Retinal pigment epithelial cell (primary cell): ENCODE measurements around the gene SEMA4B.
A peak's percentile ranks its signal among the peaks of the same experiment; 100 is the strongest.

Experiments
- DNase-seq: peaks from one replicate; pipeline ENCODE4 v3.0.0-alpha.2; 2010; ENCODE audit warnings: low read depth
- H3K4me3 ChIP-seq: 2 replicates; pipeline ENCODE4 v1.5.1; 2011; ENCODE audit warnings: mild to moderate bottlenecking, low read length, control low read depth, moderate library complexity
- TF ChIP-seq, protein P1 (sequence below): conservative IDR thresholded peaks from 2 replicates; pipeline ENCODE4 v1.5.1; 2011; ENCODE audit warnings: low read depth, low read length, control low read depth, inconsistent platforms

Gene SEMA4B

DNA sequence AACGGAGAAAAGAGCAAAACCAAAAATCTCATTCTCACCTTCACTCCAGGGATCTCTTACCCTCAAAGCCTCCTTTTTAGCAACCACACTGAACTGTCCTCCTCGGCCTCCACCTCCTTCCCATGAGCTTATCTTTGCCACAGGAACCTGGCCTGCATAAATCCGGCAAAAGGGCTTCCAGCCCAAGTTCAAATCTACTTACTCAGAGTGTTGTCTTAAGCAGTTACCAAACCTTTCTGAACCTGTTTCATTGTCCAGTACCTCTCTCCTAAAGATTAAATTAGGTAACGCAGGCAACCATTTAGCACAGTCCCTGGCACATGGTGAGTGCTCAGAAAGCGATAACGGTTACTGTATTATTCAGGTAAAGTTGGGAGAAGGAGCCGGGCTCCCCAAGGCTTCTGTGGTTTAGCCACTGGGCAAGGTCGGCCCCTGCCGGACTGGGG is 31.8 kb downstream of the SEMA4B start:
- no peak for DNase-seq
- TF ChIP-seq, protein P1, sequence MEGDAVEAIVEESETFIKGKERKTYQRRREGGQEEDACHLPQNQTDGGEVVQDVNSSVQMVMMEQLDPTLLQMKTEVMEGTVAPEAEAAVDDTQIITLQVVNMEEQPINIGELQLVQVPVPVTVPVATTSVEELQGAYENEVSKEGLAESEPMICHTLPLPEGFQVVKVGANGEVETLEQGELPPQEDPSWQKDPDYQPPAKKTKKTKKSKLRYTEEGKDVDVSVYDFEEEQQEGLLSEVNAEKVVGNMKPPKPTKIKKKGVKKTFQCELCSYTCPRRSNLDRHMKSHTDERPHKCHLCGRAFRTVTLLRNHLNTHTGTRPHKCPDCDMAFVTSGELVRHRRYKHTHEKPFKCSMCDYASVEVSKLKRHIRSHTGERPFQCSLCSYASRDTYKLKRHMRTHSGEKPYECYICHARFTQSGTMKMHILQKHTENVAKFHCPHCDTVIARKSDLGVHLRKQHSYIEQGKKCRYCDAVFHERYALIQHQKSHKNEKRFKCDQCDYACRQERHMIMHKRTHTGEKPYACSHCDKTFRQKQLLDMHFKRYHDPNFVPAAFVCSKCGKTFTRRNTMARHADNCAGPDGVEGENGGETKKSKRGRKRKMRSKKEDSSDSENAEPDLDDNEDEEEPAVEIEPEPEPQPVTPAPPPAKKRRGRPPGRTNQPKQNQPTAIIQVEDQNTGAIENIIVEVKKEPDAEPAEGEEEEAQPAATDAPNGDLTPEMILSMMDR: no peak
- H3K4me3 ChIP-seq: peak overlapping the region; percentile 79

DNA sequence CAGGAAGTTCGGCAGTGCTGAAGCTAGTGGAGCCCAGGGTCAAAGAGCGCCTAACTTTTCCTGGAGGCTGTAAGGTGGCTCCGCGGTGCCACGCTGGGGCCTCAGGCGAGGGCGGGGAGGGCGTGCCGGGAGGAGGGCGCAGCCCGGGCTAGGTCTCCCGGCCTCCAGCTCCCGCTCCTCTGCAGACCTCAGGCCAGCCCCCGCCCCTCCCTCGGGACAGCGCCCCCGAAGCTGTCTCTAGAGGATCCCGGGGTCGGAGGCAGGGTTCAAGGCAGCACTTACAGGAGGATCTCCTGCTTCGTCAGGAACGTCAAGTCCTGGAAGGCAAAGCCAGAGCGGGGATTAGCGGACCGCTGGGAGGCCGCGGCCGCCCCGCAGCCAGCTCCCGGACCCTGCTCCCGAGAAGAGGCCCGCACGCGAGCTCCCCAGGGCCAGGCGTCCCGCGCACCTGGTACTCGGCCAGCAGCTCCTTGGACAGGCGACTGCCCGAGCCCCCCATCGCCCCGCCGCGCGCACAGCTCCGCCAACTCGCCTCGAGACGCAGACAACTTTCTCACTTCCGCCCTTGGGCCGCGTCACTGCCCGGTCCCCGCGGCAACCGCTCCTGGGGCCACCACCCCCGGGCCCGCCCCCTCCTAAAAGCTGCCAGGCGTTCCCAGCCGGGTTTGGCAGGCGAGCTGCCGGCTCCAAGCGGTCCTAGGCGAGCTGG is 32.4 kb downstream of the SEMA4B start, which contains the start of gene CIB1:
Gene CIB1, minus strand, starts transcription at position 555 of the 709 bp plus-strand sequence. Its CDS starts 56 bp downstream, at position 499.
- peak; percentile 84 for DNase-seq
- peak within 1 kb of the TSS; percentile 88 for H3K4me3 ChIP-seq
- TF ChIP-seq, protein P1: peak; percentile 44

DNA sequence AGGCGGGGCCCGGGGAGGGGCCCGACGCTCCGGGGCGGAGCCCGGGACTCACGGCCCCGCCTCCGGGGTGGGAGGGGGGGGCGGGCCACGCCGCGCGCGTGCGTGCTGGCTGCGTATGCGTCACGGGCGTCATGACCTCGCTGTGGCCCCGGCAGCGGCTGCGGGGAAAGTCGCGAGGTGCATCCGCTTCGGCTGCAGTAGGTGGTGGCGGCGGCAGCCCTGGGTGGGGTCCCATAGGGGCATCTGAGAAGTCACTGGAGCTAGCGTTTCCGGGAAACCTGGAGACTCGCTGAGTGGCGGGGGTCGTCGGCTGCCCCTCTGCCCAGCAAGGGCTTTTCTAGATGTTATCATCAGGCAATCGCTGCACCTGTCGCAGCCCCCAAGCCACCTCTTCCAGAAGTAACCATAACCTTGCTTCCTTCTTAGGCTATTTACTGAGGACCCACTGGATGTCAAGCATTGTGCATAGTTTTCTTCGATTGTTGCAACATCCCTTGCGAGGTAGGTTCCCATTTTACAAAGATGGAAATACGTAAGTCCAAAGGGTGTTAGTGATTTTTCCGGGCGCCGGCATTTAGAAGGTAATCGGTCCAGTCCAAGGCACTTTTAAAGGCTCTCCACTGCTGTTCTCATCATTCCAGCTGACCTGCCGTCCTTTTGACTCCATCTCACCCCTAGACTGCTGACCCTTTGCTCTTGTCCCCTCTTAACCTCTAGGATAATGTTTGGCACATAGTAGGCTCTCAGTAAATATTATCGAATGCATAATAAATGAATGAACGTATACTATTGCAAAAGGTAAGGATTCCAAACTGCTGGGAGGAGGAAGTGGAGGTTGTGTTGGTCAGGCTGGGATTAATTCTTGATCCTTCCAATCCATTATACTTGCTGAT is 33.2 kb downstream of the SEMA4B start, which contains the start of gene GDPGP1:
Gene GDPGP1, plus strand, starts transcription at position 114 of the 893 bp plus-strand sequence. CDS start 6,700 bp downstream, outside the sequence.
- TF ChIP-seq, protein P1: no peak
- H3K4me3 ChIP-seq: peak within 1 kb of the TSS; percentile 88
- DNase-seq: no peak

DNA sequence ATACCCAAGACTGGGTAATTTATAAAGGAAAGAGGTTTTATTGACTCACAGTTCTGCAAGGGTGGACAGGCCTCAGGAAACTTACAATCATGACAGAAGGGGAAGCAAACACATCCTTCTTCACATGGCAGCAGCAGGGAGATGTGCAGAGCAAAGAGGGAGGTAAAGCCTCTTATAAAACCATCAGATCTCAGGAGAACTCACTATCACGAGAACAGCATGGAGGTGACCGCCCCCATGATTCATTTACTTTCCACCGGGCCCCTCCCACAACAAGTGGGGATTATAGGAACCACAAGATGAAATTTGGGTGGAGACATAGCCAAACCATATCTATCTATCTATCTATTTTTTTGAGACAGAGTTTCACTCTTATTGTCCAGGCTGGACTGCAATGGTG is 38.2 kb downstream of the SEMA4B start:
- DNase-seq: no peak
- TF ChIP-seq, protein P1: no peak
- H3K4me3 ChIP-seq: no peak overlapping the region

DNA sequence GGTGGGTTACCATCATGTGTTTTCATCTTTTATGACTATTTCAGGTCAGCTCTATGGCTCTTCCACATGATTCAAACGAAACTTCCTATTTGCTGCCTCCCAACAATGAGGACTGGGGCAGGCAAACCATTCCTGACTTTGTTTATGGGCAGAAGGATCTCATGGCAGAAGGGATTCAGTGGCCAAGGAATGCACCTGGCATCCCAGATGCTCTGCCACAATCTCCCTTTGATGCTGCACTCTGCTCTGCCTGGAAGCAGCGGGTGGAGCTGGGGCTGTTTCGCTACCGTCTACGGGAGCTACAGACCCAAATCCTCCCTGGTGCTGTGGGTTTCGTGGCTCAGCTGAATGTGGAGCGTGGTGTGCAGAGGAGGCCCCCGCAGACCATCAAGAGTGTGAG is 39.7 kb downstream of the SEMA4B start:
- no peak overlapping the region for H3K4me3 ChIP-seq
- TF ChIP-seq, protein P1: no peak
- DNase-seq: no peak

DNA sequence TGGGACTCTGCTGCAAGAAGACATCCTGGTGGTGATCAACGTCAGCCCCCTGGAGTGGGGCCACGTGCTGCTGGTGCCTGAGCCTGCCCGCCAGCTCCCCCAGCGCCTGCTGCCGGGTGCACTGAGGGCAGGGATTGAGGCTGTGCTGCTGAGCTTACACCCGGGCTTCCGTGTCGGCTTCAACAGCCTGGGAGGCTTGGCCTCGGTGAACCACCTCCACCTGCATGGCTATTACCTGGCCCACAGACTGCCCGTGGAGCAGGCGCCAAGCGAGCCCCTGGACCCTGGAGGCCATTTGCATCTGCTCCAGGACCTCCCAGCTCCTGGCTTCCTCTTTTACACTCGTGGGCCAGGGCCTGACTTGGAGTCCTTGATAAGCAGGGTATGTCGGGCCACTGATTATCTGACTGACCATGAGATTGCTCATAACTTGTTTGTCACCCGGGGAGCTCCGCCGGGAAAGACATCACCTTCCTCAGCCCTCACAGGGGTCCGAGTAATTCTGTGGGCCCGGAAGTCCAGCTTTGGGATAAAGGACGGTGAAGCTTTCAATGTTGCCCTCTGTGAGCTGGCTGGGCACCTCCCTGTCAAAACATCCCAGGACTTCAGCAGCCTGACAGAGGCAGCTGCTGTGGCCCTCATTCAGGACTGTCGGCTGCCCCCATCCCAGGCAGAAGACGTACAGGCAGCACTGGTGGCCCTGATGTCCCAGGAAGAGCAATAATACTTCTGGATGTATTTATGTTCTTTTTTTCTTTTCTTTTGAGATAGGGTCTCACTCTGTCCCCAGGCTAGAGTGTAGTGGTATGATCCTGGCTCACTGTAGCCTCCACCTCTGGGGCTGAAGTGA is 40.4 kb downstream of the SEMA4B start:
- H3K4me3 ChIP-seq: no peak overlapping the region
- DNase-seq: no peak
- TF ChIP-seq, protein P1: no peak
